ENCODE data around the gene SLC37A2.

GRCh38 chr11:125073616-125074483 lies 10.7 kb downstream of the SLC37A2 start:
- TF ChIP-seq YY1 (IDR thresholded peaks at IDR 0.05; ENCODE audit: low read depth) (no peak), MAX (IDR thresholded peaks at IDR 0.05; ENCODE audit: low read depth) (no peak), CTCF (IDR thresholded peaks at IDR 0.05) (no peak), RFX5 (IDR thresholded peaks at IDR 0.05; ENCODE audit: low read length) (no peak), PBX3 (IDR thresholded peaks at IDR 0.05) (no peak), JUND (IDR thresholded peaks at IDR 0.05) (no peak), ELF1 (IDR thresholded peaks at IDR 0.05) (no peak)

All from SK-N-SH (cell line).